EH (cell line): ENCODE data around the gene ADAMTSL5.

Experiments used
- DNase-seq: peaks from one replicate; pipeline ENCODE4 v3.0.0-alpha.2; 2015; ENCODE audit warnings: low read depth

Gene ADAMTSL5

DNA sequence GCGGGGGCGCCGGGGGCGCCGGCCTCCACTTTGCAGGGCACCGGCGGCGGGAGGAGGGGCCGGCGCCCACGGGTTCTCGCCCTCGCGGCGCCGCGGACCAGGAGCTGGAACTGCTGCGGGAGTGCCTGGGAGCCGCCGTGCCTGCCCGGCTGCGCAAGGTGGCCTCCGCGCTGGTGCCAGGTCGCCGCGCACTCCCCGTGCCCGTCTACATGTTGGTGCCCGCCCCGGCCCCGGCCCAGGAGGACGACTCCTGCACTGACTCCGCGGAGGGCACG, 45.7 kb downstream of the ADAMTSL5 start:
- DNase-seq = no peak

GRCh38 chr19:1466461-1467214, 46.2 kb downstream of the ADAMTSL5 start:
- DNase-seq = peak; percentile 32

DNA sequence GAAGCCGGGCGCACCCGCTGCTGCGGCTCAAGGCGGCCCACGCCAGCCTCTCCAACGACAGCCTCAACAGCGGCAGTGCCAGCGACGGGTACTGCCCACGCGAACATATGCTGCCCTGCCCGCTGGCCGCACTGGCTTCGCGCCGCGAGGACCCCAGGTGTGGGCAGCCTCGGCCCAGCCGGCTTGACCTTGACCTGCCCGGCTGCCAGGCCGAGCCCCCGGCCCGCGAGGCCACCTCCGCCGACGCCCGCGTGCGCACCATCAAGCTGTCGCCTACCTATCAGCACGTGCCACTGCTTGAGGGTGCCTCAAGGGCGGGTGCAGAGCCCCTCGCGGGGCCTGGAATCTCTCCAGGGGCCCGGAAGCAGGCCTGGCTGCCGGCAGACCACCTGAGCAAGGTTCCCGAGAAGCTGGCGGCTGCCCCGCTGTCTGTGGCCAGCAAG, 46.8 kb downstream of the ADAMTSL5 start:
- DNase-seq = no peak

DNA sequence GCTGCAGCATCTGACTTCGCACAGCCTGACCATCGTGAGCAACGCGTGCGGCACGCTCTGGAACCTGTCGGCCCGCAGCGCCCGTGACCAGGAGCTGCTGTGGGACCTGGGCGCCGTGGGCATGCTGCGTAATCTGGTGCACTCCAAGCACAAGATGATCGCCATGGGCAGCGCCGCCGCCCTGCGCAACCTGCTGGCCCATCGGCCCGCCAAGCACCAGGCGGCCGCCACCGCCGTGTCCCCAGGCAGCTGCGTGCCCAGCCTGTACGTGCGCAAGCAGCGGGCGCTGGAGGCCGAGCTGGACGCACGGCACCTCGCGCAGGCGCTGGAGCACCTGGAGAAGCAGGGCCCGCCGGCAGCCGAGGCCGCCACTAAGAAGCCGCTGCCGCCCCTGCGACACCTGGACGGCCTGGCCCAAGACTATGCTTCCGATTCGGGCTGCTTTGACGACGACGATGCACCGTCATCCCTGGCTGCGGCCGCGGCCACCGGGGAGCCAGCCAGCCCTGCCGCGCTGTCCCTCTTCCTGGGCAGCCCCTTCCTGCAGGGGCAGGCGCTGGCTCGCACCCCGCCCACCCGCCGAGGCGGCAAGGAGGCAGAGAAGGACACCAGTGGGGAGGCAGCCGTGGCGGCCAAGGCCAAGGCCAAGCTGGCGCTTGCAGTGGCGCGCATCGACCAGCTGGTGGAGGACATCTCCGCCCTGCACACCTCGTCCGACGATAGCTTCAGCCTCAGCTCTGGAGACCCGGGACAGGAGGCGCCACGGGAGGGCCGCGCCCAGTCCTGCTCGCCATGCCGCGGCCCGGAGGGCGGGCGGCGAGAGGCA, 47.4 kb downstream of the ADAMTSL5 start:
- DNase-seq = peak; percentile 71

DNA sequence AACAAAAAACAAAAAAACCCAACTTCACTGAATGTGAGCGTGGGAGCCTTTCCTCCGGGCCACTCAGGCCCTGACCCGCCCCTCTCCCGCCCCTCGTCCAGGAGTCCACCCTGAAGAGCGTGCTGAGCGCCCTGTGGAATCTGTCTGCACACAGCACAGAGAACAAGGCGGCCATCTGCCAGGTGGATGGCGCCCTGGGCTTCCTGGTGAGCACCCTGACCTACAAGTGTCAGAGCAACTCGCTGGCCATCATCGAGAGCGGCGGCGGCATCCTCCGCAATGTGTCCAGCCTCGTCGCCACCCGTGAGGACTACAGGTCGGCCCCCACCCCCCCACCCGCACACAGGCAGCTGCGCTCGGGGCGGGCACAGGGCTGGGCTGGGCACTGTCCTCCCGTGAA, 51.0 kb downstream of the ADAMTSL5 start:
- DNase-seq = no peak

DNA sequence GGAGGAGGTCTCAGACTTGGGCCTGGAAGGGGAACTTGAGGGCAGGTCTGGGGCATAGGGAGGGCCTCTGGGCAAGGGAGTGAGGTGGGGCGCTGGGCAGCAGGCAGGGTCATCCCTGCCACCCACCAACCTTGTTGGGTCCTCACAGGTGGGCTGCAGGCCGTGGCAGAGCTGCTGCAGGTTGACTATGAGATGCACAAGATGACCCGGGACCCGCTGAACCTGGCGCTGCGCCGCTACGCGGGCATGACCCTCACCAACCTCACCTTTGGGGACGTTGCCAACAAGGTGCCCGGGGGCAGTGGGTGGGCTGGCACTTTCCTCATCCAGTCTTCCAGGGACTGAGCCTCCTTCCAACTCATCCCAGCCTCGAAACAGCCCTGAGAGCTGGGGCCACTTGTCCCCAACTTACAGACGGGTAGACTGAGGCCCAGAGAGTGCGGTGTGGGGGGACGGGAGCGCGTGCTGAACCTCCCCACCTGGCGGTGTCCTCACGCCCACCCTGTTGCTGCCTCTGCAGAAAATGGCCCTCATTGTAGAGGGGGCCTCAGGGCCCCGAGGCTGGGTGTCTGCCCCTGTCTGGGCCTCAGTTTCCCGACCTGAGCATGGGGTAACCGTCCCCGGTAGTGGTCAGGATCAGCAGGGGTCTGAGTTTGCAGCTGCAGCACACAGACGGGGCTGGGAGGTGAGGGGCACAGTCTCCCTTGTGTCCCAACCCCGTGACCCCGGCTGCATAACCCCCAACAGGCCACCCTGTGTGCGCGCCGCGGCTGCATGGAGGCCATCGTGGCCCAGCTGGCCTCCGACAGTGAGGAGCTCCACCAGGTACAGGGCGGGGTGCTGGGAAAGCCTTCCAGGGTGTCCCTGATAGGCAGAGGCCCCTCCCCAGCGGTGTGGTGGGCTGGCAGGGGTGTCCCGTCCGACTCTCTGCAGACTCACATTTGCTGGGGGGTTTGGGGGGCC, 52.5 kb downstream of the ADAMTSL5 start:
- DNase-seq = no peak

DNA sequence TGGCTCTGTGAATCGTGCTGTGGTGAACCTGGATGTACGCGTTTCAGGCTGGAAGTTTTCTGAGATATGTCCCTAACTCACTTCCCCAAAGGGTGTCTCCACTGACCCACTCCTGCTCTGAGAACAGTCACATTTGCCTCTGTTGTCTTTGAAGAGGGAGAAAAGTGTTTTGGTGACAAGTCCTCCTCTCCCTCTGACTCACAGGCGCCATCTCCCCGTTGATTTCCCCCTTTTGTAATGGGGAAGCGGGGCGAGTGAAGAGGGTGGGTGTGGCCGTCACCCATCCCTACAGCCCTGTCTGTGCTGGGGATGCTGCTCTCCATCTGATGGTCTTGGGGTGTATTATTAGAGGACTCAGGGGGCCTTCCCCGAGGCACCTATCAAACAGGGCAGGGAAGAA, 53.3 kb downstream of the ADAMTSL5 start:
- no peak for DNase-seq

GRCh38 chr19:1457892-1458291, 54.9 kb downstream of the ADAMTSL5 start:
- DNase-seq = no peak

GRCh38 chr19:1457031-1457739, 55.6 kb downstream of the ADAMTSL5 start:
- no peak for DNase-seq

DNA sequence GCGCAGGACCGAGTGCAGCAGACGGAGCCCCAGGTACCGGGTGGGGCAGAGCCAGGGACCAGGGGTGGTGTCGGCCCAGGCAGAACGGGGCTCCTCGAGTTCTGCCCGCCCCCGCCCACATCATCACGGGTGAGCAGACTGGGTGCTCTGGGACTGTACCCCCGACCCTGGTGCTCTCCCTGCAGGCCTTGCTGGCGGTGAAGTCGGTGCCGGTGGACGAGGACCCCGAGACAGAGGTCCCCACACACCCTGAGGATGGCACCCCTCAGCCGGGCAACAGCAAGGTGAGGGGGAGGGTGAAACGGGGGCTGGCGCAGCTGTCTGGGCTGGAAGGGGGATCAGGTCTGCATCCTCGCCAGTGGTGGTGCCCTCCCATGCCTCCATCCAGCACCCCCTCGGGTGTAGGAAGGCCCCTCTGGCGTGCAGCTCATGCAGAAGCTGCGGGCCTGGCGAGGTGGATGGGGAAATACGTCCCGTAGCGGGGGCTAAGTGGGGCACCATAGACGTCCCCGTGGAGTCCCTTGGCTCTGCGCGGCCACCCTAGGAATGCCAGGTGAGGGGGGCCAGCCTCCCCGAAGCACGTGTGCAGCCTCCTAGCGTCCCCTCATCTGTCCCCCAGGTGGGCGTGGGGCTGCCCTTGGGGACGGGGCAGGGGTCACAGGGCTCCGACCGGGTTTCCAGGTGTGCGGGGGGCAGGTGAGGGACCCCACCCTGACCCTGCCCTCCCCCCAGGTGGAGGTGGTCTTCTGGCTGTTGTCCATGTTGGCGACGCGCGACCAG, 56.5 kb downstream of the ADAMTSL5 start:
- no peak for DNase-seq

DNA sequence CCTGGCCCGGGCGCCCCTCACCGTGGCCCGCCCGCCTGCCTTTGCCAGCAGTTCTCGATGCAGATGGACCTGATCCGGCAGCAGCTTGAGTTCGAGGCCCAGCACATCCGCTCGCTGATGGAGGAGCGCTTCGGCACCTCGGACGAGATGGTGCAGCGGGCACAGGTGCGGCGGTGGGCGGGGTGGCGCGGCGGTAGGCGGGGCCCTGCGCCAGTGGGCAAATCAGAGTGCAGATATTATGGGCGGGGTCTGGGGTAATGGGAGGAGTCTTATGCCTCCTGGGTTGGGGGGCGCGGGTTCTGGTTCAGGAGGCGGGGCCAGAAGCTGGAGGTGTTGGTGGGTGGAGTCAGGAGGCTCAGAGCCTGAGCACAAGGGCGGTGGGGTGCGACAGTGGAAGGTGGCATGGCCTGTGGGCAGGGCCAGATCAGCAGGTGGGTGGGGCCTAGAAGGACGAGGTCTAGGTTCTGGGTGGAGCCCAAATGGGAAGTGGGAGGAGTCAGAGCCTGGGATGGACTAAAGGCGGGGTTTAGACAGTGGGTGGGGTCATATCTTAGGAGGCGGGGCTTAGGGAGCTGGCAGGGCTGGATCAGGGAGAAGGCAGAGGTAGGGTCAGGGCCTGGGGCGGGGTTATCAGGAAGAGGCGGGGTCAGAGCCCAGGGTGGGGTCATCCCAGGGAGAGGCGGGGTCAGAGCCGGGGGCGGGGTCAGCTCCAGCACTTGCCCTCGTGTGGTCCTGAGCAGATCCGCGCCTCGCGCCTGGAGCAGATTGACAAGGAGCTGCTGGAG, 57.3 kb downstream of the ADAMTSL5 start:
- peak; percentile 72 for DNase-seq
